Cardiac fibroblast (primary cell): Measurements from ENCODE around the gene PWP2.
"Not testable (repeated sequence)": the region's sequence is repeated elsewhere in the genome, so short reads cannot be mapped to it uniquely, and the experiment has no call there.

ENCODE experiments used
- DNase-seq, 2 donors: peaks; one replicate each; pipeline versions ENCODE4 v3.0.0 to v3.0.0-alpha.2; 2010; ENCODE audit warnings: low read depth in 2 of 2
- H3K4me3 ChIP-seq, 2 donors: replicated peaks in 1 of 2; 1 replicate in 1 of 2; 2 replicates in 1 of 2; pipeline ENCODE4 v1.5.1; 2011; ENCODE audit warnings: low read depth in 2 of 2, low read length in 2 of 2, mild to moderate bottlenecking in 2 of 2, moderate library complexity in 1 of 2

Gene PWP2

DNA sequence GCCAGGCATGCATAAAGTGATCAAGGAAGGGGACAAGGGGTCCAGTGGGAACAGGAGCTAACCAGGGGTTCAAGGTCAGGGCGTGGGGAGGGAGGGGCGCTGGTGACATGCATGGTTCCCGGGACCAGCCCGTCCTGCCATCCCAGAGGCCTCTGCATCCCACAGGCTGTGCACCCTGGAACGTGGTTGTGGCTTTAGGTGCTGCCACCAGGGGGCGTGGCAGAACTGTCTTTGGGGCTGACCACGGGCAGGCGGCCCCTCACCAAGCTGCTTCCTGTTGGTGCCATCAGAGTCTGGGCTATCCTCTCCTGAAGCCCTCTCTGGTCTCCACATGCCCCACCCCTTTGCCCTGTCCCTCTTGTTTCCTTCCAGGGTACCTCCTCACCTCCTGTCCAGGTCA, 39.9 kb downstream of the PWP2 start:
- H3K4me3 ChIP-seq, DNase-seq: not testable (repeated sequence)

DNA sequence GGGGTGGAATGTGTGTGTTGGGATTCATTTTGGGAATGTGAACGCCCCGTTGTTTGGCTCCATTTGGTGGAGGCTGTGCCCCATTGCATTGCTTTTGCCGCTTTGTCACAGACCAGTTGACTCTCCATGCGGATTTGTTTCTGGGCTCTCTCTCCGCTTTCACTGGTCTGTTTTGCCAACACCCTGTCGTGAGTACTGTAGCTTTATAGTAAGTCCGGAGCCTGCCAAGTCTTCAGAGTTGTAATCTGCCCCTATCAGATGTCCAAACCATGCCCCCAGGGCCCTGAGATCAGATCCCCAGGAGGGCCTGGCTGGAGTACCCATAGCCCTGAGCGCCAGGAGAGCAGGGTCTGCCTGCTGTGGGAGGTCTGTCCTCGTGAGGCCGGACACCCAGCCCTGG, 43.1 kb downstream of the PWP2 start:
- DNase-seq, H3K4me3 ChIP-seq: not testable (repeated sequence)

DNA sequence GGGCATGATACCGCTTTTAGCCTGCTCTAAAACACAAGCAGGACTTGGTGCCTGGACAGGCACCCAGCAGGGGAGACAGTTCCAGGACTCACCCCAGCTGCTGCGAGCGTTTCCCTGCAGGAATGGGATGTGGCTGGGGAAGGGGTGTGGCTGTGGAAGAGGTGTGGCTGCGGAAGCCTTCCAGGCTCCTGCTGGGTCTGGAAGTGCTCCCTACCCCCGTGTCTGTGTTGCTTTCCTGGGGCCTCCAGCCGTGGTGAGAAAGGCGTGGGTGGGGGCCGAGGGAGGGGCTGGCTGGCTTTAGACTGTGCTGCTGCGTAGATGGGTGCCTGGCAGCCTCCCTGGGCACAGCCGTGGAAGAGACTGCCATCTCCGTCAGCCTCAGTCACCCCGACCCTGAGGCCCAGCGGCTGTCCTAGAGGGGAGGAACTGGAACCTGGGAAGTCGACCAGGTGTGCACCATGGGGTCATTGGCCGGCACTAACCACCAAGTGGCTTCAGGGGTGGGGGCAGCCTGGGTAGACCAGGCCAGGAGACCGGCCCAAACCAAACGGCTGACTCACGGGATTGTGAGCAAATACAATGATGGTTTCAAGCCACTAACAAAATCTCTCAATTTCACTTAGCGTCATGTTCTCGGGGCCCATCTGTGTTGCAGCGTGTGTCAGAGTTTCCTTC, 46.2 kb downstream of the PWP2 start:
- DNase-seq: peak in 1 of 2 donors; percentile 0
- not testable (repeated sequence) for H3K4me3 ChIP-seq

DNA sequence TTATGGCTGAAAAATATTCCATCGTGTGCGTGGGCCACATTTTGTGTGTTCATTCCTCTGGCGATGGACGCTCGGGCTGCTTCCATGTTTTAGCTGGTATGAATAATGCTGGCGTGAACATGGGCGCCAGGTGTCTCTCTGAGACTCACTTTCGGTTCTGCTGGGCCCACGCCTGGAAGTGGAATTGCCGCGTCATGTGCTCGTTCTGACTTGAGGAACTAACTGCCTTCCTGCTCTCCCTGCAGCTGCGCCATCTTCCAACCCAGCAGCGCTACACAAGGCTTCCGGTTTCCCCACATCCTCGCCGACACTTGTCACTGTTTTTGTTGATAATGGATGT, 46.7 kb downstream of the PWP2 start:
- not testable (repeated sequence) for H3K4me3 ChIP-seq, DNase-seq

DNA sequence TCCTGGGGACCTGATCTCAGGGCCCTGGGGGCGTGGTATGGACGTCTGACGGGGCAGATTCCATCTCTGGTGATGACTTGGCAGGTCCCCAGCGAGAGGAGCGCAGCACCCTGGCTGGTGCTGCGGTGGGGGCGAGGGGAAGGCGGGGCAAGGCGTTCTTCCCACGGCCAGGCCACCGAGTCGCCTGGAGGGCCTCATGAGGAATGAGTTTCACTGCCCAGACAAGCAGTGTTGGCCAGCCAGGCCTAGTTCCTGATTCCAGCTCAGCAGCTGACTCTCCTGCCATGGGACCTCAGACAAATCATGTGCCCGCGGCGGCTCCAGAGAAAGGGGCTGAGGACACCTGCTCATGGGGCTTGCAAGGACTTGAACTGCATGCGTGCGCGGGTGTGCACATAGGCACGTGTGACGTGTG, 47.6 kb downstream of the PWP2 start:
- not testable (repeated sequence) for H3K4me3 ChIP-seq, DNase-seq

DNA sequence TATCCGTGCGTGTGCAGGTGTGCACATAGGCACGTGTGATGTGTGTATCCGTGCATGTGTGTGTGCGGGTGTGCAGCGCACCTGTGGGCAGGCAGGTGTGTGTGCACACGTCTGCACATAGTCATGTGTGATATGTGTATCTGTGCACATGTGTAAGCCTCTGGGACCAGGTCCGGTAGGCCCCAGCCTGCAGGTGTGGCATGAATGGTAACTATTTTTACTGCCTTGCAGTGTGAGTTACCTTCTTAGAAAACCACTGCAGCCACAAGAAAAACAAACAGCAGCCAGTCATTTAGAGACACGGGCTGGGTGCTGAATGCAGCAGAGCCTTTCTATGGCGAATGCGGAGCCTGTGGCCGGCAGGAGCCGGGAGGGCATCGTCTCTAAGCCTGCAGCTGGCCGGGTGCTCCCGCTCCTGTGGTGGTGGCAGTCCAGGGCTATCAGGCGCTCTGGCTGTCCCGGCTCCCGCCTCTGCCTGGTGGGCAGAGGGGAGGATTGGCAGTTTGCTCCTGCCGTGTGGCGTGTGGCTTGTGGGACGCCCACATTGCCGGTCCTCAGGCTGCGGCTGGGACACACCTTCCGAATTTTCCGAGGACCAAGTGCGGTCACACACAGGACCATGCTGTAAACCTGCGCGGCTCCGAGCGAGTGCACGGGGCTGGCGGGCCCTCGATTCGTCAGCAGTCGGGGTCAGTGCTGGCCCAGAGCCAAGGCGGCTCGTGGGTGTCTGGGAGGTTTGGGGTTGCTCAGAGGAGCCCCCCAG, 48.2 kb downstream of the PWP2 start:
- DNase-seq, H3K4me3 ChIP-seq: not testable (repeated sequence)

DNA sequence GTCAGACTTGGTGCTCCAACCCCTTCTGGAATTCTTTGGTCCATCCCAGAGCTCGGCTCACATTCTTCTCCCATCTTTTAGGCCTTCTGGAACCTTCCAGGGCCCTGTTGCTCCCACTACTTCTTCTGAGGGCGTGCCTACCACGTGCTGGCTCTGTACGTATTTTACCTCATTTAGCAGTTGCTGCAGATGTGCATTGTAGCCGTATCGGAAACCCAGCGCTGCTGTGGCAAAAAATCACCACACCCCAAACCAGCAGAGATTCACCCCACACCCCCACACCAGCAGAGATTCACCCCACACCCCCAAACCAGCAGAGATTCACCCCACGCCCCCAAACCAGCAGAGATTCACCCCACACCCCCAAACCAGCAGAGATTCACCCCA, 48.8 kb downstream of the PWP2 start:
- H3K4me3 ChIP-seq, DNase-seq: not testable (repeated sequence)

DNA sequence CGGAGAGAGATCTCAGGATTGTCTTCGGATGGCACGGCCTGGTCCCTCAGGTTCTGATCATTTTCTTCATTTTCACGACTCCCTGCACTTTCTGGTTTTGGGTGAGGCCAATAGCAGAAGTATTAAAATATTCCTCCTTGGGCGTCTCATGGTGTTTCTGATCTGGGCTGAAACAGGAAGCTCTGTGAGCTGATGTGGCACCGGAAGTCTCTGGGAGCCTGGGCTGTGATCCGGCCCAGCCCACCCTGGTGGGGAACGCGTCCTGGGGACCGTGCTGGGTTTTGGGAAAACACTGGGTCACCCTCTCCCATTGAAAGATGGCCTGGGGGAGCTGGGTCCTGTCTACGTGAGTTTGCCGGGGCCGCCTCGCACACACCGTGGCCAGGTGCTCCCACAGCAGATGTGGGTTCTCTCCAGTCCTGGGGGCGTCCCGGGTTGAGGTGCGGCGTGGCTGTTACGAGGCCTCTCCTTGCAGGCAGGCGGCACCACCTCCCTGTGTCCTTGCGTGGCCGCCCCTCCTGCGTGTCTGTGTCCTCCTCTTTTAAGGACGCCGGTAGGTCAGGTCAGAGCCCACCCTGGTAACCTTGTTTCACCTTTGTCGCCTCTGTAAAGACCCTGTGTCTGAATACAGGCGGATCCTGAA, 50.4 kb downstream of the PWP2 start:
- DNase-seq, H3K4me3 ChIP-seq: not testable (repeated sequence)

DNA sequence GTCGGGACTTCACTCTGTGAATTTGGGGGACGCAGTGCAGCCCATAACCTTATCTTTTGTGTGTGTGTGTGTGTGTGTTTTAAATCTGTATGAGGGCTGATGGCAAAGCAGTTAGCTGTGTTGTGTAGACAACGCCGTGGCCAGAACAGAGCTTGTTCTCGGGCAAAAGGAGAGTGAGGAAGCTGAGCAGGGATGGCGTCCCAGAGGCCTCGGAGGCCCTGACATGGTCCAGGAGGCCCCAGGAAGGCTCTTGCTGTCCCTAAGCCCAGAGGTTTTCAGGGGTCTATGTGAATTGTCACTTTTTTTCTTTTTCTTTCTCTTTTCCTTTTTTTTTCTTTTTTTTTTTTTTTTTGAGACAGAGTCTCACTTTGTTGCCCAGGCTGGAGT, 50.9 kb downstream of the PWP2 start:
- H3K4me3 ChIP-seq, DNase-seq: not testable (repeated sequence)

DNA sequence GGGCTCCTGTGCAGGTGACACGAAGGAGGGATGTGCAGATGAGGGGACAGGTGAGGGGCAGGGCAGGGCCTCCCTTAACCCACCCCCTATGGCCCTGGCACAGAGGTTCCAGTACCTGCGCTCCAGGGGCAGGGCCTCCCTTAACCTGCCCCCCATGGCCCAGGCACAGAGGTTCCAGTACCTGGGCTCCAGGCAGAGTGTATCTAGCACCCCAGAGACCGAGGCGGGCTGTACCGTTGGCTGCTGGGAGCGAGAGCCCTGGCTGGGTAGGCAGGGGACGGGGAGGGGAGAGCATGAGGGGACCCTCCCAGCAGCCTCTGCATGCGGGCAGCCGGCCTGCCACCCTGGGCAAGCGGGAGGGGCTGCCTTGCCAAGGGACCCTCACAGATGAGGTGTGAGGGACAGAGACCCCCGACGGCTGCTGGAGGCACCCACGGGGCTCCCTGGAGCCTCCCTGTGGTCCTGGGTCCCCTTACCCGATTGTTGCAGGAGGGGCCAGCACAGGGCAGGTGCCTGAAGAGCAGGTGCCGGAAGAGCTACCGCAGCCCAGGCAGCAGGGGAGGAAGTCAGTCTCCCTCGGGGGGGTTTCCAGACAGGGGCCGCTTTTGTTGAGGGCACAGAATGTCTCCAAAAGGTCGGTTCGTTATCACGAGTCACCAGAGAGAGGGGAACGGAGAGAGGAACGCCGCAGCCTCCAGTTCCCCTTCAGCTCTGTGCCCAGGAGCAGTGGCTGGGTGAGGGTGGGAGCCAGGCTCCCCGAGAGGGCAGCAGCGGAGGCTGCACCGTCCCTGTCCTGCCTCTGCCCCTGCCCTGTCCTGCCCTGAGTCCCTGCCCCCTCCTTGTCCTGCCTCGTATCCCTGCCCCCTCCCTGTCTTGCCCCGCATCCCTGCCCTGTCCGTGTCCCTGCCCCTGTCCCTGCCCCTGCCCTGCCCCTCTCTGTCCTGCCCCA, 52.4 kb downstream of the PWP2 start:
- DNase-seq, H3K4me3 ChIP-seq: not testable (repeated sequence)

DNA sequence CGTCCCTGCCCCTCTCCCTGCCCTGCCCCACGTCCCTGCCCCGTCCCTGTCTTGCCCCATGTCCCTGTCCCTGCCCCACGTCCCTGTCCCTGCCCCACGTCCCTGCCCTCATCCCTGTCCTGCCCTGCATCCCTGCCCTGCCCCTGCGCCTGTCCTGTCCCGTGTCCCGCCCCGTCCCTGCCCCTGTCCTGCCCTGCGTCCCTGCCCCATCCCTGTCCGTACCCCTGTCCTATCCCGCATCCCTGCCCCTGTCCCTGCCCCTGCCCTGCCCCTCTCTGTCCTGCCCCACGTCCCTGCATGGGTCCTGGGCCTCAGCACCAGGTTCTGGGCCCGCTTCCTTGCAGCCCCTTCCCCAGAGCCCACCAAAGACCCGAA, 53.1 kb downstream of the PWP2 start:
- DNase-seq, H3K4me3 ChIP-seq: not testable (repeated sequence)

DNA sequence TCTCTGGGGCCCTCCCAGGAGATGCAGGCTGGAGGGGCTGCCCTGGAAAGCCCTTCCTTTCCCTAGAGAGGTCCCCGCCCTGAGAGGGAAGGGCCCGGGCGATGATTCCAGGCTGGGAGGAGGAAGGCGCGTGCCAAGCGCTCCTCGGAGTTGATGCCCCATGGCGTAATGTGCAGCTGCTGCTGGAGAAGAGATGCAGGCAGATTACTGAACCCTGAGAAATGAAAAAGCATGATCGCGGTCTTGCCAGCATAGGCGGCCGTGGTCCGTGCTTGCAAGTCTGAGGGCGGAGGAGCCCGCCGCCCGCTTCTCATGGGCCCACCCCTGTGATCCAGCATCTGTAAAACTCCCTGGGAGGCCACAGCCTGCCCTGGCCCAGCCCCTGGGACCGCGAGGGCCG, 53.6 kb downstream of the PWP2 start:
- not testable (repeated sequence) for H3K4me3 ChIP-seq, DNase-seq

DNA sequence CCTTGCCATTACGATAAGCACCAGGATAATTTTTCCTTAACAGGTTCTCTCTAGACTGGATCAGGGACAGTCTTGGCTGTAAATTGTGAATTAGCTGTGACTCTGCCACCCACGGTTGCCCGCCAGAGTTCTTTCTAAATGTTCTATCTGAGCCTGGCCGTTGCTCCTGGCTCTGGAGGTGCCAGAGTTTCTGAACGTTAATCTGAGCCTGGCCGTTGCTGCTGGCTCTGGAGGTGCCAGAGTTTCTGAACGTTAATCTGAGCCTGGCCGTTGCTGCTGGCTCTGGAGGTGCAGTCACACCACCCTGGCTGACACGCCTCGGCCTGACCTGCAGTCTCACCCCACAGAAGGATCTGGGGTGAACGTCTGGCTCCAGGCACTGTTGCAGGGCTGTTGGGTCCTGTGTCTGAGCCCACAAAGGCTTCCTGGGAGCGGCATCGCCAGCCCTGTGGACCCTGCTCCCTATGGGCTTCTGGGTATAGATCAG, 56.0 kb downstream of the PWP2 start:
- H3K4me3 ChIP-seq, DNase-seq: not testable (repeated sequence)

DNA sequence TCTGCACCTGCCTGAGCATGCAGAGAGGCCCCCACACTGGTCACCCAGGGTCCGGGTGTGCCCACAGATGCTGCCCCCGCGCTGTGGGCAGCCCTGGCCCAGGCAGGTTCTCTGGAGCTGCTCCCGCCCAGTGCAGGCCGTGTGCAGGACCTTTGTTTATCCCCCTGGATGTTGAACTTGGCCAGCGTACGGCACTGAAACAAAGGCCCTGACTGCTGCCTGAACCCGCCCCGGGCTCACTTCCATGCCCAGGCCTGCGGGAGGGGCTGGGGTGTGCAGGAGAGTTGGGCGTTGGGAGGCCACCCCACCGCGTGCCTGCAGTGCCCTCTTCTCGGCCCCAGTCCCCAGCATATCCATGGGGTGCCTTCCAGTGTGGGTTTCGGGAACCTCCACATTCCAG, 58.7 kb downstream of the PWP2 start:
- not testable (repeated sequence) for DNase-seq, H3K4me3 ChIP-seq

DNA sequence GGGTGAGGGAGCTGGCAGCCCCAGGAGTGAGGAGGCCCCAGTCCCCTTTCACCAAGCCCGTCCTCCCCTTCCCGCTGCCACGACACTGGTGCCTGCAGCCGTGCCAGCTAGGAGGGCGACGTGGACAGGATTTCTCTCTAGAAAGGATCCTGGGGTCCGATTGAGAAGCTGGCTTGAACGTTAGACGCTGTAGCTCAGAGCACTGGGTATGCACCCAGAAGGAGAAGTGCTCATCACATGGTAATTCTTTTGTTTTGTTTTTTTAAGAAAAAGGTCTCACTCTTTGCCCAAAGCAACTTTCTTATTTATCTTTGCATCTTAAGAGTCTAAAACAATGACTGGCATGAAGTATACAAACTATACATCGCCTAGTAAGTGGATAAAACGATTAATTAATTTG, 60.3 kb downstream of the PWP2 start:
- H3K4me3 ChIP-seq: not testable (repeated sequence)

DNA sequence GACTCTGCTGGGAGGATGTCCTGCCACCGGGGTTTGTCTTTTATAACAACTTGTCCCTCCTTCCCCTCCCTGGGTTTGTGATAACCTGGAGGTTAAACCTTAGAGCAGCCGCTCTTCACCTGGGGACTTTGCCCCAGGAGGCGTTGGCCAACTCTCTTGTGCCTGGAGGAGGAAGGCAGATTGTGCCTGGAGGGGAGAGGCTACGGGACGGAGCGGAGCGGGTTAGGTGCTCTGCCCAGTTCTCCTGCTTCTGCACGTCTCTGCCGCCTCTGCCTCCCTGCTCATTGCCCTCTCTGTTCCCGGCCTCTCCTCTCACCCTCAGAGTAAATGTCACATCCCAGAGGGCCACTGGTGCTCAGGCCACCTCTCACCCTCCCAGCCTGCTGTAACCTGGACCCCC, 63.1 kb downstream of the PWP2 start:
- not testable (repeated sequence) for DNase-seq, H3K4me3 ChIP-seq

More for the DNA sequence above, 60.3 kb downstream of the PWP2 start:
- DNase-seq: not testable (repeated sequence)

DNA sequence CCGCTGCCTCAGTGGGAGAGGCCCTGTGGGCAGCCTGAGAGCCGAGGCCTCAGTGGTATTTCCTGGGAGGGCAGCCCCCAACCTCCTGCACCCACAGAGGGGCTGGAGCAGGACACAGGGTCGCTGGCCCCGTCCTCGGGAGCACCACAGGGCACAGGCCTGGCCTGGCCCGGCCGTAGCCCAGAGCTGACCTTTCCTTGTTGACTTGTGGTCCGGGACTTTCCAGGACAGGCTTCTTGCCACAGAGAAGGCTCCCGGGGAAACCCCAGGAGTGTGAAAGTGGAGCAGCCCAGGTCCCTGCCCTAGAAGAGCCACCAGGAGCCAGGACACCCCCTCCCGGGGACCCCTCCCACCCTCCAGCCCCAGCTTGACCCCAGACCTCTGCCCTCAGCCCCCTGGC, 63.7 kb downstream of the PWP2 start:
- not testable (repeated sequence) for H3K4me3 ChIP-seq, DNase-seq

DNA sequence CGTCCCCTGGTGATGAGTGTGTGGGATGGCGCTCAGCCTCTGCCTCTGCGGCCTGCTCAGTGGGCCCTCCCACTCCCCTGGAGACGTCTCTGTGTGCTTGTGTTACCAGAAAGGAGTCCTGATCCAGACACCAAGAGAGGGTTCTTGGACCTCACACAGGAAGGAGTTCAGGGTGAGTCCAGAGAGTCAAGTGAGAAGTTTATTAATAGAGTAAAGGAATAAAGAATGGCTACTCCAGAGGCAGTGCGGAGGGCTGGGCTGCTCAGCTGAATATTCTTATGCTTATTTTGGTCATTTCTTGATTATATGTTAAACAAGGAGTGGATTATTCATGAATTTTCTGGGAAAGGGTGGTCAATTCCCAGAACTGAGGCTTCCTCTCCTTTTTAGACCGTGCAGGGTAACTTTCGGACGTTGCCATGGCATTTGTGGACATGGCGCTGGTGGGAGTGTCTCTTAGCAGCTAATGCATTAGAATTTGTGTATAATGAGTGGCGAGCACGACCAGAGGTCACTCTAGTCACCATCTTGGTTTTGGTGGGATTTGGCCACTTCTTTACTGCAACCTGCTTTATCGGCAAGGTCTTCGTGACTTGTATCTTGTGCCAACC, 64.9 kb downstream of the PWP2 start:
- not testable (repeated sequence) for DNase-seq, H3K4me3 ChIP-seq
